GM12874 (cell line): Measurements from ENCODE around the gene FUT6.

Source experiments
- TF ChIP-seq, protein P1 (sequence below): IDR thresholded peaks from 2 replicates; pipeline ENCODE4 v1.5.1; 2011; ENCODE audit warnings: low read depth, mild to moderate bottlenecking, control low read depth, low read length, moderate library complexity; ENCODE audit not compliant: insufficient read depth

FUT6 gene

DNA sequence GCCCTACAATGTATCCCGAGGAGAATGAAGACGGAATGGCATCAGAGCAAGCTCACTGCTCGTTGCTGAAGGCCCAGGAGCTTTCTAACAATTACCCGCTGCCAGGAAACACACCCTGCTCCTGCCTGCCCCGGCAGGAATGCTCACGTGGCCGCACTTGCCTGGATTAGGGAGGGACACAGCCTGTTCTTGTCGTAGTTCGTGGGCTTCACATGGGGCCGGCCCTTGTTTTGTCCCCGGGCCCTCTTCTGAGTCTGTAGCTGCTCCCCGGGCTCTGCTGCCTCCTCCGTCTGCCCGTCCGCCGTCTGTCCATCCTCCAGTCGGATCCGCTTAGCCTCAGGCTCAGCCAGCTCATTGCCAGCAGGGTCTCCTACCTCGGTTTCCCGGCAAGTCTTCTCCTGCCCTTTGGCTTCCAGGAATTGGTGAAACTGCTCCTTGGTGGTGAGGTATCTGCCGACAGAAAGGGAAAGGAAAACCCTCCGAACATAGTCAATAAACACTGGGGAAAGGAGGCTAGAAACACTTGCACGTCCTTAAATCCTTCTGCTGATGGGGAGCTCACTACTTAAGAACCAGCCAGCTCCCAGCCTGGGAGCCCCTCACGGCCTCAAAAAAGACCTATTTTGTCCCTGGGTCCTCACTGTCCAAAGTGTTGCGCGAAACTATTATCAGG lies 49.5 kb downstream of the FUT6 start:
- TF ChIP-seq, protein P1, sequence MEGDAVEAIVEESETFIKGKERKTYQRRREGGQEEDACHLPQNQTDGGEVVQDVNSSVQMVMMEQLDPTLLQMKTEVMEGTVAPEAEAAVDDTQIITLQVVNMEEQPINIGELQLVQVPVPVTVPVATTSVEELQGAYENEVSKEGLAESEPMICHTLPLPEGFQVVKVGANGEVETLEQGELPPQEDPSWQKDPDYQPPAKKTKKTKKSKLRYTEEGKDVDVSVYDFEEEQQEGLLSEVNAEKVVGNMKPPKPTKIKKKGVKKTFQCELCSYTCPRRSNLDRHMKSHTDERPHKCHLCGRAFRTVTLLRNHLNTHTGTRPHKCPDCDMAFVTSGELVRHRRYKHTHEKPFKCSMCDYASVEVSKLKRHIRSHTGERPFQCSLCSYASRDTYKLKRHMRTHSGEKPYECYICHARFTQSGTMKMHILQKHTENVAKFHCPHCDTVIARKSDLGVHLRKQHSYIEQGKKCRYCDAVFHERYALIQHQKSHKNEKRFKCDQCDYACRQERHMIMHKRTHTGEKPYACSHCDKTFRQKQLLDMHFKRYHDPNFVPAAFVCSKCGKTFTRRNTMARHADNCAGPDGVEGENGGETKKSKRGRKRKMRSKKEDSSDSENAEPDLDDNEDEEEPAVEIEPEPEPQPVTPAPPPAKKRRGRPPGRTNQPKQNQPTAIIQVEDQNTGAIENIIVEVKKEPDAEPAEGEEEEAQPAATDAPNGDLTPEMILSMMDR: no peak

DNA sequence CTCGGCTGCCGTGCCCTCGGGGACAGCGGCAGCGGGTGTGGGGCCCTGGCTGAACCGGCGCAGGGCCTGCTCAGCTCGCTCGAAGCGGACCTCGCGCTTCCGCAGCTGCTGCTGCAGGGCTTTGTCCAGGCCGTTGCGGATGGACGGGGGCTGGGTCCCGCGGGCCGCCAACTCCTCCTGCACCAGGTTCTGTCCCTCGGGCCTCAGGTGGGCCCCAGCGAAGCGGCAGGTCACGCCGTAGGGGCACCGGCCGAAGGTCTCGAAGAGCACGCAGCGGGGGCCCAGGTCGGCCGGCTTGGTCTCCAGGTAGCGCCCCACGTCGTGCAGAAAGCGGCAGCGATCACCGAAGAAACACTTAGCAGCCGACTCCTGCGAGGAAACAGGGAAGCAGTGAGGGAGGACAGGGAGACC lies 50.1 kb downstream of the FUT6 start:
- TF ChIP-seq, protein P1: no peak

DNA sequence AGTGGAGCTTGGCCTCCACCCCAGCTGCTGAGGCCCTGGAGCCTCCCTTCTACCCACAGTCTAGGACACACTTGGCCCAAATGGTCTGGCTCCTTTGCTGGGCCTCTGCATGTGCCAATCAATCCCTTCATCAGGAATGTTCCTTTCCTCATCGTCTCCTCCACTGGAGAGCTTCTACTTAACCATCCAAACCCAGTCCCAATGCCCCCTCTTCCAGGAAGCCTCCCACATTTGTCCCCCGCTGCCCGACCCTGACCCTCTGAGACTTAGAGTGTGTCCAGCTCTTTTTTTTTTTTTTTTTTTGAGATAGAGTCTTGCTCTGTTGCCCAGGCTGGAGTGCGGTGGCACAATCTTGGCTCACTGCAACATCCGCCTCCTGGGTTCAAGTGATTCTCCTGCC lies 51.1 kb downstream of the FUT6 start:
- TF ChIP-seq, protein P1: no peak

DNA sequence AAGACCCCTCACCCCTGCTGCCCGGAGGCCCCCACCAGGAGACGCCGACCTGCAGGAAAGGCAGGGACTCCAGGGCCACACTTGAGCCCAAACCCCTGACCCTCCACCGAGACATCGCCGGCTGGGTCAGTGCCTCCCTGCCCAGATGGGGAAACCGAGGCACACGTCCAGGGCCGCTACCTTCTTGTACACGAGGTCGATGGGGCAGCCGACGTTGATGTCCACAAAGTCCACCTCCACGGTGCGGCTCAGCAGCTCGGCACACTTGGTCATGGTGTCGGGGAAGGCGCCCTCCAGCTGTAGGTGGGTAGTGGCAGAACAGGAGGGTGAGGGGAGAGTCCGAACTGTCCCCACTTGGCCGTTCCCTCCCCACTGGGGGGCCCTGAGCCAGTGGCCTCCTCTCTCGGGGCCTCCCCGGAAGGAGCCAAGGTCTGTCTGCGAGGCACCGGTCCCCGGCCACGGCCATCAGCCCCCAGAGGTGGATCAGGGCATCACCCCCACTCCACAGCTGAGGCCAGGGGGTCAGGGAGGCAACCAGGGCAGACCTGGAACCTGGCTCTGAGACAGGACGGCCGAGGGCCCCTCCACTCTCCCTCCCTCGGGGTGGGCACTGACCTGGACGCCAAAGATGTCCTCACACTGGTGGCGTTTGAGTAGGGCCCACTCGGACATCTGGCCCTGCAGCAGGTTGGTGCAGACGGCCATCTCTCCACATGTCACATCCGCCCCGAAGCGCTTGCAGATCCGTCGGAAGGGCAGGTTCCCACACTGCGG lies 51.9 kb downstream of the FUT6 start:
- TF ChIP-seq, protein P1: no peak

DNA sequence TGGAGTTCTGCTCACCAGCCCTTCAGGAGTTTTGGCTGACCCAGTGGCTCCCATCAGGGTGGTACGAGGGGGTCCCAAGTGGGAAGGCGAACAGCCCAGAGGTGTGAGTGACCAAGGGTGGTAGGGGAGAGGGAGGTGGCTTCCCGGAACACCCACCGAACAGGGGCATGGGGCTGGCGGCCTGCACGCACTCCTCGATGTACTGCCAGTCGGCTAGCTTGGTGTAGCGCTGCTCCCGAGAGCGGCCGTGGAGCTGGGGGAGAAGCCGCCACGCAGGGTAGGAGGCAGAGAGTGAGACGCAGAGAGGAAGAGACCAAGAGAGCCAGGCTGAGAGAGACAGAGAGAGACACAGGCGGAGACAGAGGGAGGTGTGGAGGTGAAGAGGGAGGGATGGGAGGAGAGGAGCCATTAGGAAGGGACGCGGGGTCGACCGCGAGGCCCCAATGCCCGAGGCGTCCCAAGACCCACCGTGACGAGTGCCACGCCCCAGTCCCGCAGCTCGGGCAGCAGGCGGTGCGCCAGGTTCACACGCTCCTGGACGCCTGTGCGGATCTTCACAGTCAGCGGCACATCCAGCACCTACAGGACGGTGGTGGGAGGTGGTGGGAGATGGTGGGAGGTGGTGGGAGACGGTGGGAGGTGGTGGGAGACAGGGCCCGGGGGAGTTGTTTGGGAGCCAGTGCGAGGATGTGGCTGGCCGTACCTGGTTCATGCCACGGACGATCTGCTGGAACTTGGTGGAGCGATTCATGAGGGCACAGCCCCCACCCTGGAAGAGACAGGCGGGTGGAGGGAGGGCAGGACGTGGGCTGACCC lies 52.7 kb downstream of the FUT6 start:
- TF ChIP-seq, protein P1: no peak

DNA sequence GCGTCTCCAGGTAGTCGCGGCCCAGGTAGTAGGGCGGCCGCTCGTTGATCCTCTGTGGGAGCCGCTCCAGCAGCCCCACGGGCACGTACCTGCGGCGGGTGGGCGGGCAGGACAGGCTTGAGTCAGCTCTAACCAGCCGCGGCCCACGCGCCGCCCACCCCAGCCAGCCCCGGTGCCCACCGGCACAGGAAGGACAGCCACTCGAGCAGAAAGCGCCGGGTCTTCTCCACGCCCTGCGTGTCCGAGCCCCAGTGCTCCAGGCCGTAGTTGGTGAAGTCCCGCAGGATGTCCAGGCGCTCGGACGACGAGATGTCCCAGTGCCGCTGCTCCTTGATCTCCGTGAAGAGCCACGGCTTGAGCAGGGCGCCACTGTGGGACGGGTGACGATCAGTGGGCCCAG lies 54.1 kb downstream of the FUT6 start:
- TF ChIP-seq, protein P1: no peak

DNA sequence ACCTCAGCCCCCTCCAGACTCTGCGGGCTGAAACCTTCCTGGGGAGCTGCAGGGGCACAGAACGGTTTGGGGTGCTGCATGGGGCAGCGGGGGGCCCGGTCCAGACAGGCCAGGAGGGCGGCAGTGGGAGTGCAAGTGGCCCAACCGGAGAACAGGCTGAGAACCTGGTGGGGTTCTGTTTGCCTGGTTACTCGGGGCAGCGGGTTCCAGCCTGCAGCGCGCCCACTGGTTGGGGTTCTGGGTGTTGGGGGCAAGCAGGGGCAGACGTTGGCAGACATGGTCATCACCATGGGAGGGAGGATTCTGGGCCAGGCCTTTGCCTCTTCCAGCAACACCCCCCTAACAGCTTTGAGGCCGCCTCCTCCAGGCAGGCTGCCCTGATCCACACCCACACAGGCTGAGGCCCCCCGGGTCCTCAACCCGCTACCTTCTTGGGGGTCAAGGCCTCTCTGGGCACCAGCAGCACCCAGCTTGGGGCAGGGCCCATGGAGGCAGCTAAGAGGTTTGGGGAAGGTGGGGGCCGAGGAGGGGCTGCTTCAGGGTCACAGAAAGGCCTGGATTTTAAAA lies 54.8 kb downstream of the FUT6 start, which contains the start of gene PRR22:
Gene PRR22, minus strand, starts transcription at position 166 of the 567 bp plus-strand sequence. Its CDS starts 86 bp downstream, at position 80.
- TF ChIP-seq, protein P1: no peak
